GM21390 (cell line): ENCODE measurements around the gene LAMC2.
"Not testable (repeated sequence)": the region's sequence is repeated elsewhere in the genome, so short reads cannot be mapped to it uniquely, and the experiment has no call there.

Experiments used
- ATAC-seq: cut with Tn5 transposase; IDR thresholded peaks from one replicate; pipeline ENCODE4 v1.9.1; 2021; ENCODE audit not compliant: unreplicated experiment

LAMC2 gene

GRCh38 chr1:183235503-183235902, 49.4 kb downstream of the LAMC2 start:
- no peak for ATAC-seq

- ATAC-seq = no peak
Measured at GRCh38 chr1:183236158-183236725, 50.2 kb downstream of the LAMC2 start.

DNA sequence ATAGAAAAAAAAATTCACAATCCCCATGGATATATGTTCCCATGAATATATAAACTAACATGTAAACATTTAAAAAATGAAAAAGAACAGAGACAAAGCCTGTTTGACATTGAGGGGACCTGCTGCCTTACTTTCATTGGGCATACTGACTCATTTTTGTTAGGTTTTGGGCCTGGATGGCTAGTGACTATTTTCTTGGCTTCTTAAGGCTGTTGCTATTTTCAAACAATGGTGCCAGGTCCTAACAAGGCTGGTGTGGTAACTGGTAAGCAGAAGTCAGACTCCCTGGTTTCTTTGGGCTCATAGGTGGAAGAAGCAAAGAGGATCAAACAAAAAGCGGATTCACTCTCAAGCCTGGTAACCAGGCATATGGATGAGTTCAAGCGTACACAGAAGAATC, 51.0 kb downstream of the LAMC2 start:
- no peak for ATAC-seq

DNA sequence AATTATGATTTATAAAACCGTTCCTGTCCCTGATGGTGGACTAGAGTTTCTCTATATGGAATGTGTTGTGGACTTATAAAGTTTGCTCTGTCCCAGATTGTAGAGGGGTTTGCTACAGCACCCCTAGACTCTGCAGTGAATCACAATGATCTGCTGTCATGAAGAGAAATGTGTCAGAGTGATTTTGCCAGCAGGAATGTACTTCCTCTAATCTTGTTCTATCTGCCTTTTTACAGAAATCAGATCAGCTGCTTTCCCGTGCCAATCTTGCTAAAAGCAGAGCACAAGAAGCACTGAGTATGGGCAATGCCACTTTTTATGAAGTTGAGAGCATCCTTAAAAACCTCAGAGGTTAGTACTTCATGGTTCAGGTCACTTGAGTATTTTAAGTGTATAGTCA, 52.0 kb downstream of the LAMC2 start:
- ATAC-seq = no peak

GRCh38 chr1:183239220-183239742, 53.2 kb downstream of the LAMC2 start:
- ATAC-seq = no peak

DNA sequence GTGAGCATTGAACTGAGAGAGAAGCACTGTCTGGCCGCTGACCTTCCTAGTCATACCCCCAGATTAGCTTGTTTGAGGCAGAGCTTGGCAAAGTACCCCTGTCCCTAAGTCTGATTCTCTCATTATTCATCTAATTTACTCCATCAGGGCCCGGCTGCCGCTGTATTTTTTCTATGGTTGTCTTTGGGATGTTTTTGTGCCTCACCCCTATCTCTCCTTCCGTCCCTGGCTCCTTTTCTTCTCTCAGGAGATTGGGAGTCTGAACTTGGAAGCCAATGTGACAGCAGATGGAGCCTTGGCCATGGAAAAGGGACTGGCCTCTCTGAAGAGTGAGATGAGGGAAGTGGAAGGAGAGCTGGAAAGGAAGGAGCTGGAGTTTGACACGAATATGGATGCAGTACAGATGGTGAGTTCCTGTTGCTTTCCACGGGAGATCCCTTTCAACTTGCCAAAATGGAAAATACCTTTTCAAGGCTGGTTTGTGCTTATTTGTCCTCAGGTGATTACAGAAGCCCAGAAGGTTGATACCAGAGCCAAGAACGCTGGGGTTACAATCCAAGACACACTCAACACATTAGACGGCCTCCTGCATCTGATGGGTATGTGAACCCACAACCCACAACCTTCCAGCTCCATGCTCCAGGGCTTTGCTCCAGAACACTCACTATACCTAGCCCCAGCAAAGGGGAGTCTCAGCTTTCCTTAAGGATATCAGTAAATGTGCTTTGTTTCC, 53.9 kb downstream of the LAMC2 start:
- no peak for ATAC-seq

DNA sequence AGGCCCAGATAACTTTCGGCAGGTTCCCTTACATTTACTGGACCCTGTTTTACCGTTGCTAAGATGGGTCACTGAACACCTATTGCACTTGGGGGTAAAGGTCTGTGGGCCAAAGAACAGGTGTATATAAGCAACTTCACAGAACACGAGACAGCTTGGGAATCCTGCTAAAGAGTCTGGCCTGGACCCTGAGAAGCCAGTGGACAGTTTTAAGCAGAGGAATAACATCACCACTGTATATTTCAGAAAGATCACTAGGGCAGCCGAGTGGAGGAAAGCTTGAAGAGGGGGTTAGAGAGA, 54.4 kb downstream of the LAMC2 start:
- no peak for ATAC-seq

DNA sequence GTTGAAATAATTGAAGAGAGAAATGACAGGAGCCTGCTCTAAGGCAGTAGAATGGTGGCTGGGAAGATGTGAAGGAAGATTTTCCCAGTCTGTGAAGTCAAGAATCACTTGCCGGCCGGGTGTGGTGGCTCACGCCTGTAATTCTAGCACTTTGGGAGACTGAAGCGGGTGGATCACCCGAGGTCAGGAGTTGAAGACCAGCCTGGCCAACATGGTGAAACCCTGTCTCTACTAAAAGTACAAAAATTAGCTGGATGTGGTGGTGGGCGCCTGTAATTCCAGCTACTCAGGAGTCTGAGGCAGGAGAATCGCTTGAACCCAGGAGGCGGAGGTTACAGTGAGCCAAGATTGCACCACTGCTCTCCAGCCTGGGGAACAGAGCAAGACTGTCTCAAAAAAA, 54.8 kb downstream of the LAMC2 start:
- ATAC-seq = not testable (repeated sequence)

DNA sequence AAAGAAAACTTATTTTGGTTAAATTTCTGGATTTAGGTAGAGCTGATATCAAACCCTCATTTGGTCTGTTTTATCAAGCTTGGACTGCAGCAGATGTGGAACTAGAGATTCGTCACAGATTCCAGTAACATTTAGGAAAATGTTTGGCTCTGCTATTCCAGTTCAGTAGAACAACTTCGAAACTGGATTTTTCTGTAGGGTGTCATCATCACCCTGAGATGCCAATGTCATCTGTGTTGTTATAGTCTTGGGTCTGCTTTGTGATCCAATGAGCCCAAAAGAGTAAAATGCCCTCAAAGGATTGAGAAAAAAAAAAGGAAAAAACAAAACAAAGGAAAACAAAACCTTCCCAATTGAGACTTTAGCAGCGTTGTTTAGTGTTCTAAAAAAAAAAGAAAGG, 55.4 kb downstream of the LAMC2 start:
- no peak for ATAC-seq

DNA sequence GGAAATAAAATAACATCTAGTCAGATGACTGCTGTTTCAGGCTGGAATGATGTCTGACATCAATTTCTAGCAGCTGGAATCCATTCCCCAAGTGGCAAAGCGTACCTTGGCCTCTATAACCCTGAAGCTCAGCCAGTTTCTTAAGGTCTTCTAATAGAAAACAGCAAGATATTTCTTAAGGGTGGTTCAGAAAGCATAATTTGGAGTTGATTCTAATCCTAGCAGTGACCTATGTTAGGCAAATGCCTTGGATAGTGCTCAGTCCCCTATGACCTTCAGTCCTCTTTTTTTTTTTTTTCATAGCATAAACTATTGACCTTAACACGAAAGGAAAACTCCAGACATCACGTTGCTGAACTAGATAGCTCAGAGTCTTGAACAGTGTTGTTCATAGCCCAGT, 56.5 kb downstream of the LAMC2 start:
- no peak for ATAC-seq

GRCh38 chr1:183243161-183244050, 57.3 kb downstream of the LAMC2 start:
- no peak for ATAC-seq

DNA sequence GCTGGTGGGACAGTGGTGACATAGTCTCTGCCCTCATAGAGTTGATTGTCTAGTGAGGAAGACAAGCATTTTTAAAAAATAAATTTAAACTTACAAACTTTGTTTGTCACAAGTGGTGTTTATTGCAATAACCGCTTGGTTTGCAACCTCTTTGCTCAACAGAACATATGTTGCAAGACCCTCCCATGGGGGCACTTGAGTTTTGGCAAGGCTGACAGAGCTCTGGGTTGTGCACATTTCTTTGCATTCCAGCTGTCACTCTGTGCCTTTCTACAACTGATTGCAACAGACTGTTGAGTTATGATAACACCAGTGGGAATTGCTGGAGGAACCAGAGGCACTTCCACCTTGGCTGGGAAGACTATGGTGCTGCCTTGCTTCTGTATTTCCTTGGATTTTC, 58.4 kb downstream of the LAMC2 start:
- no peak for ATAC-seq

- ATAC-seq = no peak
Measured at GRCh38 chr1:183245357-183245756, 59.3 kb downstream of the LAMC2 start.

DNA sequence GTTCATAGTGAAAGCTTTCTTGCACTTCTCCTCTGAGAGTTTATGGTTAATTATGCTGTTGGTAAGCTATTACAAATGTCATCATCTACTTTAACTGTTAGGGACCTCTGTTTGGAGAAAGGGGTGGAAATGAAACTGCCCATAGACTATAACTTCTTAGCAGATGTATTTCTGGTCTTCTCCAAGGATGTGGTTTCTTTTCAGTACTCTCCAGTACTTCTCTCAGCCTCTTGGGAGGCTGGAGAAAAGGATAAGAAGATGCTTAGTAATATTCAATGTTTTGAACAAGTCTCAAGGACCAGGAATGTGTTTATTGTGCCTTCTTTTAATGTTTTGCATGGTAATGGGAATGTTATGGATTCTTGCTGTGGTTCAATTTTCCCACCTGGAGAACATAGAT, 60.4 kb downstream of the LAMC2 start:
- no peak for ATAC-seq

GRCh38 chr1:183247066-183247465, 61.0 kb downstream of the LAMC2 start:
- no peak for ATAC-seq

DNA sequence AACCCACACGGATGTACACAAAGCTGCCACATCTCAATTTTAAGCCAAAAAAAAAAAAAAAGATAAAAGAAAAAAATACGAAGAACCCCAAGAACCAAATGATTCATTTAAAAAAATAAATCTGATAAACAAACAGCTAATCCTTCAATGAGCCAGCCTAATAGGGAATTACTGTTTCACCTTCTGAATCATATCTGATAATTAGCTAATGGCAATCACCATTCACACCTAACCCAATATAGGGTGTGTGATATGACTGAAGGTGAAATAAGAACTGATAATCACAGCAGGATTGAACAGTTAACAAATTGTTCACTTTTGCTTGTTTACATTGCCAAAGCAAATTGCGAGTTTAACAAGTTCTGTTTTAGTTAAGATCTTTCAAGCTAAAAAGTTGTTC, 61.4 kb downstream of the LAMC2 start:
- ATAC-seq = no peak

- no peak for ATAC-seq
Measured at GRCh38 chr1:183247931-183248330, 61.9 kb downstream of the LAMC2 start.

DNA sequence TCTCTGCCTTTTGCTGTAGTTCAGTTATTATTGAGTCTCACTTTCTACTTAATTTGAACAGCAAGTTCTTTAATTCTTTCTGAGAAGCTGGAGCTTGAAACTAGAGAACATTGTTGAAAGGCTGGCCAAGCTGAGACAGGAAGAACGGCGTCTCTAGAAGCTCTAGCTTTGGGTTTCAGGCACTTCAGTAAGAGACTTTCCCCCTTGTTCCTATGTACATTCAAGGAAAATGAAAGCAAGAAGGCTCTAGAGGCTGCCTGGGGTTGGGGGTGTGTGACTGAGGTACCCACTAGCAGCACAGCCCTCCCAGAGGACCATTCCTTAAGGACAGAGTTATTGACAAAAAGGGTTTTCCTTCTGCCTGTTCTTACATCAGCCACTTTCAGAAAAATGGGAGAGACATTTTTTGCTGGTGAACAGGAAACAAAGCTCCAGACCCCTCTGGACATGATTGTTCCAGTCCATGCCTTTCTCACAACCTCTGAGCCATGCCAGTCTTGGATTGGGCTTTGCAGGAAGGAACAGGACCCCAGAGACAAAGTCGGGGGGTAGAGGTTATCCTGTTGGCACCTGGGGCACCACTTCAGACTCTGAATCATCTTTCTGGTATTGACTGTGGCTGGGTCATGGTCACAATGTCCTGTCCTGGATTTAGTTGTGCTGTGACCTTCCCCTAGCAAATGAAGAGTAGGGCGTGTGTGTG, 63.1 kb downstream of the LAMC2 start:
- no peak for ATAC-seq

GRCh38 chr1:183249941-183250452, 63.9 kb downstream of the LAMC2 start:
- ATAC-seq = no peak

DNA sequence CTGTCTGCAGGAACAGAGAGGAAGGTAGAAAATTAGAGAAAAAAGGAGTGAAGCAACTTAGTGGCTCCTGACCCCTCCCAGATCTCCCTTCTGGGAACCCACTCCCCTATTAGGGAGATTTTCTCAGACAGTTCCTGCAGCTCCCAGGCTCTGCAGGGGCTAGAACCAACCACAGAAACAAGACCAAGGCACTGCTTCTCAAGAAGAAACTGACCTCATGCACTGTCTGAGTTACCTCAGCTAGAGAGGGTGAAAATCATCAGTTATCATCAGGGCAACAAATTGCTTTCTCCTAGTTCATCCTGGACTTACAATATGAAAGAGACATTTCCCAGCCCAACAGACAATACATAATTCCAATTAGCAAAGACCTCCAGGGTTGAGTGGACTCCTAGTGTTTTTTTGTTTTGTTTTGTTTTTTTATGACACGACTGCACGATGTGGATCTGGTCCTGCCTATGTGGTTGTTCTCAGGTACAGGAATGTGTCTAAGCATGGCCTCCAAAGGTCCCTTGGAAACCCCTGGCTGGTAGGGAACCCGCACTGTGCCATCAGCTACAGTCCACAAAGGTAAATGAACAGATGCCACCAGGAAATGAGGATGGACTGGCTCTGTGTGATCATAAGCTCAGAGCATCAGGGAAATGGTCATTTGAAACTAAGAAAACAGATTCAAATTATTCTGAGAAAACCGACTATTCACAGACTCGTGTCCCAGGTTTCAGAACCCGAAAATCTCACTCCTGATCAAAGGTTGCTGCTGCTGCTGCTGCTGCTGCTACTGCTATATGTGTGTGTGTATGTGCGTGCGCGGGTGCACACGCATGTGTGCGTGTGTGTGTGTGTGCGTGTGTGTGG, 65.3 kb downstream of the LAMC2 start:
- no peak for ATAC-seq
